Measurements from ENCODE around the gene IQSEC1.
A peak's percentile ranks its signal among the peaks of the same experiment; 100 is the strongest.

IQSEC1 gene

GRCh38 chr3:12954180-12954579 lies 119.0 kb downstream of the IQSEC1 start:
- DNase-seq (ENCODE audit: low spot score) = no peak

GRCh38 chr3:12953201-12953995 lies 119.8 kb downstream of the IQSEC1 start:
- DNase-seq (ENCODE audit: low spot score) = no peak

- DNase-seq (ENCODE audit: low spot score) = no peak
These were observed 120.7 kb downstream of the IQSEC1 start for GRCh38 chr3:12952343-12953200.

GRCh38 chr3:12948891-12949711 lies 124.1 kb downstream of the IQSEC1 start:
- no peak for DNase-seq (ENCODE audit: low spot score)

- DNase-seq (ENCODE audit: low spot score) = no peak
These were observed 124.9 kb downstream of the IQSEC1 start for GRCh38 chr3:12948371-12948770.

- DNase-seq (ENCODE audit: low spot score) = peak; percentile 81
These were observed 125.5 kb downstream of the IQSEC1 start for GRCh38 chr3:12947504-12948369.

- DNase-seq (ENCODE audit: low spot score) = no peak
These were observed 126.4 kb downstream of the IQSEC1 start for GRCh38 chr3:12946649-12947316.

- DNase-seq (ENCODE audit: low spot score) = no peak
These were observed 127.0 kb downstream of the IQSEC1 start for GRCh38 chr3:12946251-12946648.

GRCh38 chr3:12944849-12945248 lies 128.4 kb downstream of the IQSEC1 start:
- no peak for DNase-seq (ENCODE audit: low spot score)

- no peak for DNase-seq (ENCODE audit: low spot score)
These were observed 128.8 kb downstream of the IQSEC1 start for GRCh38 chr3:12944413-12944812.

- DNase-seq (ENCODE audit: low spot score) = no peak
These were observed 129.9 kb downstream of the IQSEC1 start for GRCh38 chr3:12943124-12944021.

GRCh38 chr3:12941495-12942023 lies 131.7 kb downstream of the IQSEC1 start:
- no peak for DNase-seq (ENCODE audit: low spot score)

- no peak for DNase-seq (ENCODE audit: low spot score)
These were observed 132.4 kb downstream of the IQSEC1 start for GRCh38 chr3:12940854-12941253.

GRCh38 chr3:12939137-12939536 lies 134.1 kb downstream of the IQSEC1 start:
- no peak for DNase-seq (ENCODE audit: low spot score)

GRCh38 chr3:12938258-12938711 lies 134.9 kb downstream of the IQSEC1 start:
- no peak for DNase-seq (ENCODE audit: low spot score)

- no peak for DNase-seq (ENCODE audit: low spot score)
These were observed 137.1 kb downstream of the IQSEC1 start for GRCh38 chr3:12935861-12936830.

- no peak for DNase-seq (ENCODE audit: low spot score)
These were observed 138.0 kb downstream of the IQSEC1 start for GRCh38 chr3:12935023-12935860.
